ENCODE results near the gene ZNF185.

ZNF185 gene

DNA sequence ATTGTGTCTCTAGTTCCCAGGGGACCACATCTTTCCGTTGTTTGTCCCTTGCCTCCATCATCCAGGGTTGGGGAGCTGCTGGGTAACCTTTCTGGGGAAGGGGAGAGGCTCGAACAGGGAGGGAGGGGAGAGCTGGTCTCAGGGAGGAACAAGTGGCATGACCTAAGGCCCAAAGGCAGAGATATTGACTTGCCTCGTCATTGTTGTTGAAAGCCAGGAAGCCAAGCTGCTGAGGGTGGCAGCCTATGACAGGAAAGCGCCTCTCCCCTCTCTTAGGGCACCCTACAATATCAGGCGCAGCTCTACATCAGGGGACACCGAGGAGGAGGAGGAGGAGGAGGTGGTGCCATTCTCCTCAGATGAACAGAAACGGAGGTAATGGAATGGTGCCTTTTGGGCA, 20.8 kb downstream of the ZNF185 start:
- no peak for DNase-seq

GRCh38 chrX:152923599-152923998, 25.7 kb downstream of the ZNF185 start:
- DNase-seq, result no peak

DNA sequence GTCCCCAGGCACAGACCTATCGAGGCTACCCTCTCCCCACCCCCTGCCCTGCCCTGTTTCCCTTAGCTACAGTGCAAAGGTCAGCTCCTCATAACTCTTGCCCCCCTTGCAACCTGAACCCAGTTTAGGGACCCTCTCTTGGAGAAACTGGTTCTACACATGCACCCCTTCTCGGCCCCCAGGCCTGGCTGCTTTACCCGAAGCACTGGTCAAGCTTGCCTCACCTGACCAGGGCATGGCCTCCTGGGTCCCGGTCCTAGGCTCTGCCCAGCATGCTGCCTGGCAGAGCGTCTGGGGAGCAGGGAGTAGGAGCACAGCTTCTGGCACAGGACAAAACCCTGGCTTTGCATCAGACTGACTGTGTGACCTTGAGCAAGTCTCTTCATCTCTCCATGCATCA, 28.0 kb downstream of the ZNF185 start:
- DNase-seq, result no peak

DNA sequence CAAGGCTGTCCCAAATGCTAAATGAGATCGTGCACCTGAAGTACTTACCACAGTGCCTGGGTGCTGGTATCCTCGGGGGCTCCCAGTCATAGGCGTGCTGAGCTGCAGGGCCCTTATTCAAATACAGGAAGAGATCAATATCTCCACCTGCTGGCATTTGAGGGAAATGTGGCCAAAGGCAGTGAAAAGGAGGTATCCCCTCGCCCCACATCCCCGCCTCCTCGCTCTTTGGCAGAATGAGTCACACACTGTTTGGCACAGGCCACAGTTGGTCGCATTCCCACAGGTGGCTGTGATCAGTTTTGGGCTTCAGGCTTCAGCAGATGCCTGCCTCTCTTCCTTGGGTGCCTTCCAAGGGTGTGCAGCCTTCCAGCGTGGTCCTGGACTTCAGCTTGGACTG, 28.4 kb downstream of the ZNF185 start:
- peak; percentile 61 for DNase-seq

DNA sequence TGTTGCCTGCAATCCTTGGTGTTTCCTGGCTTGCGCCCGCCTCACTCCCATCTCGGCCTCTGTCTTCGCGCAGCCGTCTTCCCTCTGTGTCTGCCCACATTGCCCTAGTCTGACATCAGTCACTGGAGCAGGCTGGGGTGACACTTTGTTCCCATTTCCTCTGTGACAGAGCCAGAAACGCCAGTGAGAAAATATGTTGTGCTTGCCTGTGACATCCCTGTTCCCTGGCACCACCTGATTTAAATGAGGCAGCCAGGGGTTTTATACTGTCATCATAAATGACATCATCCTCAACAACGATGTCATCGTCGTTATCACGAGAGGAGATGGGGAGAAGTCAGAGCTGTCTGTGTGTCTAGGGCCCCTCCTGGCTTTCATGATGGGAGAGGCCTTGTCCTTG, 29.1 kb downstream of the ZNF185 start:
- DNase-seq, result peak; percentile 4

DNA sequence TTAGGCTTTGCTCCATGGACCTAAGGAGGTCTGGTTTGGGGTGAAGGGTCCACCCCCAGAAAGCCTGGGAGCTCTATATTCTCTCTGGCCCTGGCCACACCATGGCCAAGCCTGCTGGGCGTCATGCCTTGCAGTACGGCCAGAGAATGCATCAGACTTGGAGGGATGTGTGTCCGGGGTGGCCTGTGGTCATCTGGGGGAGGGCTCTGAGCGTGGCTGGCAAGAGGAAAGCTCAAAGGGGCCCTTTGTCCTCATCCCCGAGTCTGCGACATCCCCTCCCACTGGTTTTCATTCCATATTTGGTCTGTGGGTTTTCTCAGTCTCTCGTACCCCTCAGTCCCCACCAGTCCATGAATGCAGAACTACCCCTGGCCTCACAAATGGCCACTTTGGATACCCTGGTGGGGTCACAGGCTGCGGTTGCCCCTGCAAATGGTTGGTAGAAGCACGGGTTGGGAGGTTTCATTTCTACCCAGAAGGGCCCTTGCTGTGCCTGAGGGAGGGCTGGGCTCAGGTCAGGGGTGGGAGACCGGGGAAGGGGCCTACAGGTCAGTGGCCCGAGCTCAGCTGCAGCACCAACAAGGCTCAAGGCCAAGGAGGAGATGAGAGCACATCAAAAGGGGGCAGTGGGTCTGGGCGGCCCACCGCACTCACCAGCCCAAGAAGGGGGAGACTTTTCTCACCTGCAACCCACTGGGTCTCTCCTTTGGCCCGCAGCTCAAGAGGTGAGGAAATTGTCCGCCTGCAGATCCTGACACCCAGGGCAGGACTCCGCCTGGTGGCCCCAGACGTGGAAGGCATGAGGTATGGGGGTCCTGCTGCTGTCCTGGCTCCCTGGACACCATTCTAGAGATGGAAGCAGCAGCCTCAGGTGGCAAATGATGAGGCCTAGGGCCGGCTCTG, 30.2 kb downstream of the ZNF185 start:
- DNase-seq, result no peak

DNA sequence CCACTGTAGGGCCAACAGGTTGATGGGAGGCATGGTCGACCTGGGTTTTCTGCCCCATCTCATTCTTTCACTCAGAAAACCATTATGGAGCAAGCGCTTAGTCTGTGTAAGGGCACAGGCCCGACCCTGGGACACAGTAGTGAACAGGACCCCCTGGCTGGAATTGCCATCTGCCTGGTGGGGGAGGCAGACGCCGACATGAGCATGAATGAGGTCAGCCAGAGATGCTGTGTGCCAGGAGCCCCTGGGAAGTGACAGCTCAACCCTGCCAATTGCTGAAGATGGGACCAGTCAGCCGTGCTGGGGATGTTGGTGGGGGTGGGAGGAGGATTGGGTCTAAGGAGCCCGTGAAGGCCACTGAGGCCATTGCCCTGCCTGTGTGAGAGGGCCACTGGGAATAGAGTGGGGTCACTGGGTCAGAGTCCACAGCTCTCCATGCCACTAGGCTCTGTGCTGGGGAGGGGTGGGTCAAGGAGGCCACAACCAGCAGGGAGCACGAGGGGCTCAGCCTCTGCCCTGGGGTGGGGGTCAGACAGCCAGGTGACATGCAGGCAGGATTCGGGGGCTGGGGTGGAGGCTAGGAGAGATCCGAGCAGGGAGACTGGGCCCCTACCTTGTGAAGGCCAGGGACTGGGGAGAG, 31.0 kb downstream of the ZNF185 start:
- DNase-seq, result no peak

GRCh38 chrX:152929898-152930297, 32.0 kb downstream of the ZNF185 start:
- DNase-seq, result no peak

- no peak for DNase-seq
Measured at GRCh38 chrX:152930516-152930915, 32.6 kb downstream of the ZNF185 start.

- no peak for DNase-seq
Measured at GRCh38 chrX:152932144-152932543, 34.3 kb downstream of the ZNF185 start.

- DNase-seq, result no peak
Measured at GRCh38 chrX:152932598-152933175, 34.8 kb downstream of the ZNF185 start.

DNA sequence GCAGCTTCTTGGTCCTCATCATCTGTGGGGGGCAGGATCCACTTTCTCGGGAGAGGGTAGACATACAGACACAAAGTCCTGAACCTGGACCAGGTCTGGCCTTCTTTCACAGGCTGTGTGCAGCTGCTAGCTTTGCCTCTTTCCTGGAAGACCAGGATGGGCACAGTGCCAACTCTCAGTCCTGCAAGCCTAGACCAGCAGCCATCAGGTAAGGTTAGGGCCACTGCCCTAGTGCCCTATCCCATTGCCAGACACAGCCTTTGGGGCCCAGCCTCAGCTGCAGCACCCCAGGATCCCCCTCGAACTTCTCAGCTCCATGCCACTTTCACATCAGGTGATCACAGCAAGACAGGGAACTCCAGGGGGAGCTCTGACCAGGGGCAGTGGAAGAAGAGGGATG, 38.4 kb downstream of the ZNF185 start:
- DNase-seq, result no peak

DNA sequence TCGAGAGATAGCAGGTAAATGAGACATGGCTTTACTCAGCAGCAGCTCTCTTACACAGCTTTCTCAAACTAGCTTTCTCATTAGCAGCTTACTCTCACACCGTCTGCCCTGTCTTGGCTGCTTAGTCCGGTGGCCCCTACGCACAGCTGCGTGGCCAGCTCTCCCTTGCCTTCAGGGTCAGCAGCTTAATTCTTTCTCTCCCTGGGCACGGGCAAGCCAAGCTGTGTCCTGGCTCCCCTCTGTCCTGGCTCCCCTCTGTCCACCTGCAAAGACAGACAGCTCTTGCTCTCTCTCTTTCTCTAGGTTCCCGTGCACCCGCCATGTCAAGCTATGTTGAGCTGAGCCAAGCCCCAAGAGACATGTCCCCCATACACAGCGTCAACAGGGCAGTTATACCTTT, 39.4 kb downstream of the ZNF185 start:
- no peak for DNase-seq

DNA sequence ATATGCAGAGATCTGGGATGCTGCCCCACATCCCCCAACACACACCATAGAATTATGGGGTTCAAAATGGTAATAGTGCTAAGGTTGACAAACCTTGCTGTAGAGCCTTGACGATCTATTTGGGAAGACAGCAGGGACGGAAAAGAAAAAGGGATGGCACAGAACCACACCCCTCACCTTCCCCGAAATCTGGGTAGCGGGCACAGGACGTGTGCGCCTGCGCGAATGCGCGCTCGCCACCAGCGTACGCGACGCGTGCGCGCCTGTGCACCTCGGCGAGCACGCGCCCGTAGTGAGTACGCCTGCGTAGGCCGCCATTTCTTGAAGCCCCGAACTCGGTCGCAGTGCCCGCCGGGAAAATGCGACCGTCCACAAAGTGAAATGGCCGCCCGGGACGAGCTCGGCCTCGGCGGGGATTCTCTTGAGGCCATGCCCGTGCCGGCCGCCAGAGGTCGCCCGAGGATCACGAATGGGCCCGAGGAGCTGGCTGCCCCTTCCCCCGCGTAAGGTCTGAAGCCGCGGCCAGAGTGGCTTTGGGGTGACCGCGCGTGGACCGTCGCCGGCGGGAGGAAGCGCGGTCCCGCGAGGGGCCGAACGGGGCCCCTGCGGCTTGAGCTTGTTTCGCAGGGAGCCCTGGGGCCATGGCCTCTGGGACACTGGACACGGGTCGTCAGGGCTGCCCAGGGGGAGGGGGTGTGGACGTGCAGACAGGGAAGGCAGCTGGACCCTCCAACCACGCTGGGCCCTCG, 43.6 kb downstream of the ZNF185 start:
- DNase-seq, result peak; percentile 95

DNA sequence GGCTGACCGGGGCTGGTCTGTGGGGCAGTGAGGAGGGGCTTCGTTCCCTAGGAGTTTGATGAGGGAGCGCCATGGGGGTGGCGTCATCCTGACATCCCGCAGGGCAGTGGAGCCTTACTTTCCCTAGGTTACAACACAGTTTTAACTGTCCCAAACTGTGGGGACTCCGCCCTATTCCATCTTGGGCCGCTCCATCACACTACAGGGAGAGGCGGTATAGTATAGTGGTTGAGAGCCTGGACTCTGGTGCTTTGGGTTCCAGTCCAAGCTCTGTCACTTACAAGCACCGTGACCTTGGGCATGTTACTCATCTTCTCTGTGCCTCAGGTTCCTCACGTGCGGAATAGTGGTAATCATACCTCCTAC, 44.2 kb downstream of the ZNF185 start:
- DNase-seq, result no peak

DNA sequence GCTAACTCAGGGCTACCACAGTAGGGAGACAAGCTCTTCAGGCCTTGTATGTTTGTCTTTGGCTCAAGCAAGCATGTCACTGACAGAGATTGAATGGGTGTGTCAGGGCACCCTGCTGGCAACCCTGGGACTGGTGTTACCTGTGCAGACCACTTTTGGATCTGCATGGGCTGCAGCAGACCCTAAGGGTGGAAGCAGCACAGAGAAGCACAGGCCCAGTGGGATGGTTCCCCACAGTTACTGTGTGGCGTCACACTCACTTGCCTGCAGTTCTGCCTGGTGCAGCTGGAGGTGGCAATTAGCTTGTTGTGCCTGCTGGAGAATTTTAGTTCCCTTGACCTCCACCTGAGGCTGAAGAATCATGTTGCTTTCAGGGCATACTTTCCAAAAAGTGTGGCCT, 46.0 kb downstream of the ZNF185 start:
- no peak for DNase-seq

DNA sequence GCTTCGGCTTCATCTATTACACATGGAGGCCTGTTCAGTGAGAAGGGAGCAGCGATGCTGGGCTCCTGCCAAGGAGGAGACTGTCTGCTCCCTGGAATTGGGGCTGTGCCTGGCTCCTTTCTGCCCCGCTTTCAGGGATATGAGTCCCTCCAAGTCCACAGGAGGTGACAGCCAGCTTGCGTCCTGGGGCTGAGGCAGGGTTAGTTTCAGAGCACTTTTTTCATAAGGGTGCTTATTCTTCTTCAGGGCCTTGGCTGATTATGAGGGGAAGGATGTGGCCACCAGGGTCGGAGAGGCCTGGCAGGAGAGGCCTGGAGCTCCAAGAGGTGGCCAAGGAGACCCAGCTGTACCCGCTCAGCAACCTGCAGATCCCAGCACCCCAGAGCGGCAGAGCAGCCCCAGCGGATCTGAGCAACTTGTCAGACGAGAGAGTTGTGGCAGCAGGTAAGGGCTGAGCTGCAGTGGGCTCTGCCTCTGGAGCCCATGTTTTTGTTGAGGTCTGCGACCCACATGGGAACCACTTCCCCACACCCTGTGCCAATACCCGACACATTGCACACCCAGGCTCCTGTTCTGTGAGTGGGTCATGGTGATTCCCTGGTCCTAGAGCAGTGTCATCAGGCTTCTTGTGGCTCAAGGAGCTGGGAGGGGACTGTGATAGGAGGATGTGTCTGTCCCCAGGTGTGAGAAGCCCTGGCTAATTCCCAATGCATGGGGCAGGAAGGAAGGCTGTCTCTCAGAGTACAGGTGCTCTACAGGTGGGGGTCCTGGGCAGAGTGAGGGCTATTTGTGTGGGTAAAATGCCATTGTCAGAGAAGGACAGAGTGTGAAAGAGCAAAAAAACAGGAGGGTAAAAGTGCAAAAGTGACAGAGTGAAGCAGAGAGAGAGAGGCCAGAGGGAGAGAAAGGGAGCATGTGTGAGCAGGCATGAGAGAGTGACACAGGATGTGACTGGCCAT, 47.4 kb downstream of the ZNF185 start:
- DNase-seq, result no peak

GRCh38 chrX:152946681-152947080, 48.8 kb downstream of the ZNF185 start:
- no peak for DNase-seq
